ENCODE data around the gene BOC.
"Not testable (repeated sequence)": the region's sequence is repeated elsewhere in the genome, so short reads cannot be mapped to it uniquely, and the experiment has no call there.

BOC gene, protein sequence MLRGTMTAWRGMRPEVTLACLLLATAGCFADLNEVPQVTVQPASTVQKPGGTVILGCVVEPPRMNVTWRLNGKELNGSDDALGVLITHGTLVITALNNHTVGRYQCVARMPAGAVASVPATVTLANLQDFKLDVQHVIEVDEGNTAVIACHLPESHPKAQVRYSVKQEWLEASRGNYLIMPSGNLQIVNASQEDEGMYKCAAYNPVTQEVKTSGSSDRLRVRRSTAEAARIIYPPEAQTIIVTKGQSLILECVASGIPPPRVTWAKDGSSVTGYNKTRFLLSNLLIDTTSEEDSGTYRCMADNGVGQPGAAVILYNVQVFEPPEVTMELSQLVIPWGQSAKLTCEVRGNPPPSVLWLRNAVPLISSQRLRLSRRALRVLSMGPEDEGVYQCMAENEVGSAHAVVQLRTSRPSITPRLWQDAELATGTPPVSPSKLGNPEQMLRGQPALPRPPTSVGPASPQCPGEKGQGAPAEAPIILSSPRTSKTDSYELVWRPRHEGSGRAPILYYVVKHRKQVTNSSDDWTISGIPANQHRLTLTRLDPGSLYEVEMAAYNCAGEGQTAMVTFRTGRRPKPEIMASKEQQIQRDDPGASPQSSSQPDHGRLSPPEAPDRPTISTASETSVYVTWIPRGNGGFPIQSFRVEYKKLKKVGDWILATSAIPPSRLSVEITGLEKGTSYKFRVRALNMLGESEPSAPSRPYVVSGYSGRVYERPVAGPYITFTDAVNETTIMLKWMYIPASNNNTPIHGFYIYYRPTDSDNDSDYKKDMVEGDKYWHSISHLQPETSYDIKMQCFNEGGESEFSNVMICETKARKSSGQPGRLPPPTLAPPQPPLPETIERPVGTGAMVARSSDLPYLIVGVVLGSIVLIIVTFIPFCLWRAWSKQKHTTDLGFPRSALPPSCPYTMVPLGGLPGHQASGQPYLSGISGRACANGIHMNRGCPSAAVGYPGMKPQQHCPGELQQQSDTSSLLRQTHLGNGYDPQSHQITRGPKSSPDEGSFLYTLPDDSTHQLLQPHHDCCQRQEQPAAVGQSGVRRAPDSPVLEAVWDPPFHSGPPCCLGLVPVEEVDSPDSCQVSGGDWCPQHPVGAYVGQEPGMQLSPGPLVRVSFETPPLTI

GRCh38 chr3:113211330-113212149, at the start of gene BOC:
TSS of gene BOC (plus strand) at chr3:113211557. CDS start at chr3:113249803, 38,246 bp downstream.
- DNase-seq (ENCODE audit: low spot score) = no peak

DNA sequence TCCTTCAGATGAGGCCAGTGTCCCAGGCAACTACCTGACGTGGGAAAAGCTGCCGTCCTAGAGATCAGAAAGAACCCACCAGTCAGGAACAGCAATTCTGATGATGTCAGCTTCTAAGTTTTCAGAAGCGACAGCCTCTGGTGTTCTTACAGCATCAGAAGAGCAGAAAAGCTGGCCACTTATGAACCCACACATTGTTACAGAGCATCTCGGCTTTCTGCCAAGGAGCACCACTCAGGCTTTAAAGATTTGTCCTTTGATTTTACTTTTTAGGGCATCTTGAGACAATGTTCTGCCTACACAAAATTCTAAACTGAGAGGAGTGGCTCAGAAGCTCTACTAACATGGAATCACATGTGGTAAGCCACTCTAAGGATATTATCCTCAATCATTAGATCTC, 49.7 kb upstream of the BOC start:
- no peak for DNase-seq (ENCODE audit: low spot score)

- DNase-seq (ENCODE audit: low spot score) = no peak
Observed at GRCh38 chr3:113163152-113163551, 48.2 kb upstream of the BOC start.

DNA sequence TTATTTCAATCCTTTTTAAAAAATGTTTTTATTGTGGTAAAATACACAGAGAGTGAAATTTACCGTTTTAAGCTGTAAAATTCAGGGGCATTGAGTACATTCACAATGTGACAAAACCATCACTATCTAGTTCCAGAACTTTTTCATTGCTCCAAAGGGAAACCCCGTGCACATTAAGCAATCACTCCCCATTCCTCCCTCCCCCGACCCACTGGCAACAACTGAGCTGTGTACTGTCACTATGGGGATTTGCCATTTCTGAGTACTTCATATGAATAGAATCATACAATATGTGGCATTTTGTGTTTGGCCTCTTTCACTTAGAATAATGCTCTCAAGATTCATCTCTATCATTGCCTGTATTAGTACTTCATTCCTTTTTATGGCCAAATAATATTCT, 45.5 kb upstream of the BOC start:
- no peak for DNase-seq (ENCODE audit: low spot score)

GRCh38 chr3:113166357-113166718, 45.0 kb upstream of the BOC start:
- no peak for DNase-seq (ENCODE audit: low spot score)

GRCh38 chr3:113166719-113167492, 44.5 kb upstream of the BOC start:
- DNase-seq (ENCODE audit: low spot score) = no peak

- no peak for DNase-seq (ENCODE audit: low spot score)
Observed at GRCh38 chr3:113167825-113168801, 43.2 kb upstream of the BOC start.

- no peak for DNase-seq (ENCODE audit: low spot score)
Observed at GRCh38 chr3:113169891-113170452, 41.4 kb upstream of the BOC start.

DNA sequence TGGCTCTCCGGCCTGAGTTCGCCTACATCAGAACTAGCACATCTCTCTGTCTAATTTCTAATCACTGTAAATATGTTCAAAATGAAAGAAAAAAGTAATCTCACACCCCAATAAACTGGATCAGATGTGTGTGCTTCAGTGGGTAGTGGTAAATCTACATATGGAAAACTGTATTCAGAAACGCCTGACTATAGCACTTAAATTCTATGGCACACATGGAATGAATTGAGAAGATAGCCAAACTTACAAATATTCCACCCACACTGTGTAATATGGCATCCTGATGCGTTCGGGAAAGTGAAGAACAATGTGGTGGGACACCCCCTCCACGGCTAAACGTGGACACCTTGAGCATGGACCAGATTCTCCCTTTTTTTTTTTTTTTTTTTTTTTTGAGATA, 40.6 kb upstream of the BOC start:
- DNase-seq (ENCODE audit: low spot score) = no peak

GRCh38 chr3:113171675-113172300, 39.6 kb upstream of the BOC start:
- DNase-seq (ENCODE audit: low spot score) = not testable (repeated sequence)

DNA sequence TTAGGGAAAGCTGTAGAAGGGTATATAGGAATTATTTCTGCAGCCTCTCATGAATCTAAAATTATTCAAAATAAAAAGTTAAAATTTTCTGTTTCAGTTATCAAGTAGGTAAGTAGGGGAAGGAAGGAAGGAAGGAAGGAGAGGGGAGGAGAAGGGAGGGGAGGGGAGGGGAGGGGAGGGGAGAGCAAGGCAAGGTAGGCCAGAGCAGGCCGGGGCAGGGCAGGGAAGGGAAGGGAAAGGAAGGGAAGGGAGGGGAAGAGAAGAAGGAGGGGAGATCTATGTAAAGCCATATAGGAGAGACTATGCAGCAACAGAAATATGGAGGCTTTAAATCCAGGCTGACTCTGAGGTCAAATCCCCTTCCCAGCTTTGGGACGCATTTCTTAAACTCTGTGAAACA, 38.3 kb upstream of the BOC start:
- no peak for DNase-seq (ENCODE audit: low spot score)

DNA sequence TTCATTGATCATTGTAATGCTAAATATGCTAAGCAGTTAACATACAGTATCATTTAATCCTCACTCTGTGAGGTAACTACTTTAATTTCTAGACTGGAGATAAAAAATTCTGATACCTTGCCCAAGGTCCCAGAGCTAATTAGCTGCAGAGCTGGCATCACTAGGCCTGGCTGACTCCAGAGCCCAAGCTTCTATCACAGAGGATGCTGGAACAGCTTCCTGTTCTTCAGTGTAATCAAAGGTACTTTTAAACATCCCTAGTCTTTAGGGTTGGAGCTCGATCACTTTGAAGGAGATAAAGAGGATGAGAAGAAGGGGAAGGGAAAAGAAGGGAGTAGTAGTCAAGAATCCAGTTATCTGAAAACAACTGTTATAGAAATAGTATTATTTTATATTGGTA, 37.1 kb upstream of the BOC start:
- DNase-seq (ENCODE audit: low spot score) = no peak

GRCh38 chr3:113174801-113175485, 36.4 kb upstream of the BOC start:
- no peak for DNase-seq (ENCODE audit: low spot score)

- DNase-seq (ENCODE audit: low spot score) = no peak
Observed at GRCh38 chr3:113177526-113177925, 33.8 kb upstream of the BOC start.

DNA sequence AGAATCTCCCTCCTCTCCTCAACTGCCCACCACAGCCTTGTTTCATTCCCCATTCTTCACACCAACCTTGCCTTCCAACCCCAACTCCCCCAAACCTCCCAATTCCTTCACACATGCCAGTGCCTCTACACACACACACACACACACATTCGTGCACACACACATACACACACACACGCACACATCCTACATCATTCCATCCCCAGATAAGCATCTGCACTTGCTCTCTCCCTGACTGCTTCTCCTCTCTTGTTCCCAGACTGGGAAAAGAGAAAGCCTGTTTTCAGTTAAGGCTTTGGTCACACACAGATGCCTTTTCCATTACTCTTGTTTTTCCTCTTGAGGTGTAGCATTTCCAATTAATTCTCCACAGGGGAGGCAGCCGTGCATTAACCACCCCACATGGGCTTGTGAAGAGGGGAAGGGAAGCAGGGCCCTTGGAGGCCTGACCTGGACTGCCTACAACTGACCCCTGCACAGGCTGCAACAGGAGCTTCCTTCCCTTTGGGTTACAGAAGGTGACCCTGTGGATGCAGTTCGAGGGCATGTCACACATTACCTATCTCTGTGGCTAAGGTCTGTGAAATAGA, 32.0 kb upstream of the BOC start:
- DNase-seq (ENCODE audit: low spot score) = no peak

- DNase-seq (ENCODE audit: low spot score) = no peak
Observed at GRCh38 chr3:113183748-113184661, 27.4 kb upstream of the BOC start.
